Stimulated activated naive B cell treated with anti-CD40 and anti-IgM and Interleukin-4, amounts not matched to agents 10 μg/mL and 1 μg/mL and 100 μg/mL, for 72 hours (primary cell): Measurements from ENCODE around the gene MAP4.

Experiments
- ATAC-seq, 2 donors: fragments of 150-1000 bp; cut with Tn5 transposase; replicated peaks; 2 replicates each; pipeline ENCODE4 v1.10.0; 2021; ENCODE audit warnings: moderate library complexity in 1 of 2
- DNase-seq: peaks from one replicate; pipeline ENCODE4 v3.0.0; 2021
- H3K27ac Mint-ChIP-seq: one replicate; pipeline ENCODE4 v1.8.0; 2022; ENCODE audit warnings: mild to moderate bottlenecking, mixed read lengths
- H3K27me3 Mint-ChIP-seq, 2 donors: one replicate each; pipeline ENCODE4 v1.8.0; 2022; ENCODE audit warnings: mixed read lengths in 2 of 2
- H3K36me3 Mint-ChIP-seq, 2 donors: one replicate each; pipeline ENCODE4 v1.8.0; 2022; ENCODE audit warnings: mixed read lengths in 2 of 2, mild to moderate bottlenecking in 1 of 2
- H3K4me1 Mint-ChIP-seq, 2 donors: one replicate each; pipeline ENCODE4 v1.8.0; 2022; ENCODE audit warnings: mixed read lengths in 2 of 2, mild to moderate bottlenecking in 1 of 2
- H3K4me3 Mint-ChIP-seq, 2 donors: one replicate each; pipeline ENCODE4 v1.8.0; 2022; ENCODE audit warnings: mild to moderate bottlenecking in 2 of 2, mixed read lengths in 2 of 2, moderate library complexity in 1 of 2
- H3K9me3 Mint-ChIP-seq, 2 donors: one replicate each; pipeline ENCODE4 v1.8.0; 2022; ENCODE audit warnings: mixed read lengths in 2 of 2, mild to moderate bottlenecking in 1 of 2

The MAP4 gene

DNA sequence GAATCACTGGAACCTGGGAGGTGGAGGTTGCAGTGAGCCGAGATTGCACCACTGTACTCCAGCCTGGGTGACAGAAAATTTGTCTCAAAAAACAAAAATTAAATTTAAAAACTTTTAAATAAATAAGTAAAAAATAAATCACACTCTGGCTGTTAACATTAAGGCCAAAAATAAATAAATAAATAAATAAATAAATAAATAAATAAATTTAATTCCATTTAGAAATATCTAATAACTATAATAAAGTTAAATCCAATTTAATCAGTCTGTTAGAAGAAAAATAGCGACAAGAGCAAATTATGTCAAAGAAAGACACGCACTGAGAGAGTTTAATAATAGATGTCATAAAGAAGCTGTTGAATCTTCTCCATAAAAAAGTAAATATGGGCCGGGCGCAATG is 13.4 kb downstream of the MAP4 start:
- no peak for ATAC-seq
- no peaks in the 10 kb centered on the region for H3K9me3 Mint-ChIP-seq
- no peaks in the 10 kb centered on the region for H3K4me1 Mint-ChIP-seq
- H3K36me3 Mint-ChIP-seq = peaks cover 2 to 8% of the 10 kb centered on the region in 2 donors
- H3K4me3 Mint-ChIP-seq = no peak overlapping the region
- H3K27me3 Mint-ChIP-seq = no peaks in the 10 kb centered on the region
- H3K27ac Mint-ChIP-seq = no peak overlapping the region
- DNase-seq = no peak

DNA sequence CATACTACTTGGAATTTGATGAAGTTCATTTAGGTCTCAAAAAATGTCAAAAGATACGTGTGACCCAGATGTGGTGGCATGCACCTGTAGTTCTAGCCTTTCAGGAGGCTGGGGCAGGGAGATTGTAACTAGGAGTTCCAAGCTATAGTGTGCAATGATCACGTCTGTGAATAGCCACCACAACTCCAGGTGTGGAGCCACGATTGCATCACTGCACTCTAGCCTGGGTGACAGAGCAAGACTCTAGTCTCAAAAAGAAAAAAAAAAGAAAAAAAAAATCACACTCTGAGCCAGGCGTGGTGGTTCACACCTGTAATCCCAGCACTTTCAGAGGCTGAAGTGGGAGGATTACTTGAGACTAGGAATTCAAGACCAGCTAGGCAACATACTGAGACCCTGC is 14.2 kb downstream of the MAP4 start:
- Mint-ChIP-seq H3K27me3 (no peaks in the 10 kb centered on the region), H3K36me3 (peaks cover 2 to 12% of the 10 kb centered on the region in 2 donors), H3K4me3 (no peak overlapping the region)

DNA sequence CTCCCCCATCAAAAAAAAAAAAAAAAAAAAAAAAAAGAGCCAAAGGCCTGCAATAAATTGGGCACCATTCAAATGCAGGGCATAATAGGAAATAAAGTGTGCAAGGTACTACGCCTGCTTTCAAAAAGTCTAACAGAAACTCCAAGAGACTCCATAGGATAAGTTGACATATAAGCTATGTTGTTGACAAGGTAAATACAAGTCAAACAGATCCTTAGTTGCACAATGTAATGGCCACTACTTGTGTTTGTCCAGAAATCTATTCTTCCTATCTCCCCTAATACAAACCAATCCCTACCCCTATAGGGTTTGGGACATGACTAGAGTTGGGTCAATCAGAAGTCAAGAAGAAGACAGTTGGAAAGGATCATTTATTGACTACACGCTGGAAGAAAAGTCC is 16.0 kb downstream of the MAP4 start:
- Mint-ChIP-seq H3K27me3 (no peaks in the 10 kb centered on the region), H3K36me3 (peaks cover 16 to 24% of the 10 kb centered on the region in 2 donors), H3K27ac (no peak overlapping the region), H3K9me3 (no peaks in the 10 kb centered on the region), H3K4me3 (no peak overlapping the region), H3K4me1 (peaks cover 6 to 7% of the 10 kb centered on the region in 2 donors)
- DNase-seq = no peak
- no peak for ATAC-seq

More for the DNA sequence above, 14.2 kb downstream of the MAP4 start:
- H3K9me3 Mint-ChIP-seq = no peaks in the 10 kb centered on the region
- H3K4me1 Mint-ChIP-seq = peaks cover 0 to under 1% of the 10 kb centered on the region in 2 donors
- no peak overlapping the region for H3K27ac Mint-ChIP-seq
- no peak for DNase-seq
- no peak for ATAC-seq

DNA sequence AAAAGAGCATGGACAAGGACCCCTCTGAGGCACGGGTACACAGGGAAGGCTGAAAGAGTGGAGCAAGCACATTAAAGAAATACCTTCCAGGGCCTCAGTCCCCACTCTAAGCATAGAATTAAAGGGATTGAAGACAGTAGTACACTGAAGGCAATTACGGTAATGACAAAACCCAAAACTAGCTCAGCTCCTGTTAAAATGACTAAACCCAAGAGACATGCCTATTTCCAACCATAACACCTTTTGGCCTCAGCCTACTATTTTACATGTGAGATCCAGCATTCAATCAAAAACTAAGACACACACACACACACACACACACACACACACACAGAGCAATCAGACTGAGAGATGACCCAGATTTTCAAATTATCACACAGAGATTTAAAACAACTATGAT is 19.8 kb downstream of the MAP4 start:
- Mint-ChIP-seq H3K4me3 (no peak overlapping the region), H3K36me3 (peaks cover 22 to 34% of the 10 kb centered on the region in 2 donors), H3K27me3 (no peaks in the 10 kb centered on the region), H3K27ac (no peak overlapping the region), H3K9me3 (no peaks in the 10 kb centered on the region), H3K4me1 (peaks cover 6 to 7% of the 10 kb centered on the region in 2 donors)
- no peak for ATAC-seq
- no peak for DNase-seq

DNA sequence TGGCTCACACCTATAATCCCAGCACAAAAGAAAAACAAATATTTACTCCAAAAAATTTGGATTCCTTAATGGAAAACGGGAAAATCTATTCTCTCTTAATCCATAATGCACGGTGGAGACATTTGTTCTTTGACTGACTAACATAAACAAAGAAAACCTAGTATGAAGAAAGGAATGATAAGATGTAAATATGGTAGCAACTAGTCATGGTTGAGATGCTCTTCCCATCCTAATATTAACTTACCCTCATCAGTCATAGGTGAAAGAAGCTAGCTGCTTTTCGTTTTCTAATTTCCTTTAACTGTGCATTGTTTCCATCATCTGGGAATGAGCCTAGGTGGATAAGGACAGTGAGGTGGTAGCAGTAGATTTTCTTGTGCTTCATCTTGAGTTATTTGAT is 22.0 kb downstream of the MAP4 start:
- H3K36me3 Mint-ChIP-seq = peaks cover 24 to 40% of the 10 kb centered on the region in 2 donors
- no peaks in the 10 kb centered on the region for H3K27me3 Mint-ChIP-seq
- no peaks in the 10 kb centered on the region for H3K9me3 Mint-ChIP-seq
- H3K4me1 Mint-ChIP-seq = peaks cover 6 to 7% of the 10 kb centered on the region in 2 donors
- H3K4me3 Mint-ChIP-seq = no peak overlapping the region
- ATAC-seq = no peak
- H3K27ac Mint-ChIP-seq = no peak overlapping the region
- no peak for DNase-seq

DNA sequence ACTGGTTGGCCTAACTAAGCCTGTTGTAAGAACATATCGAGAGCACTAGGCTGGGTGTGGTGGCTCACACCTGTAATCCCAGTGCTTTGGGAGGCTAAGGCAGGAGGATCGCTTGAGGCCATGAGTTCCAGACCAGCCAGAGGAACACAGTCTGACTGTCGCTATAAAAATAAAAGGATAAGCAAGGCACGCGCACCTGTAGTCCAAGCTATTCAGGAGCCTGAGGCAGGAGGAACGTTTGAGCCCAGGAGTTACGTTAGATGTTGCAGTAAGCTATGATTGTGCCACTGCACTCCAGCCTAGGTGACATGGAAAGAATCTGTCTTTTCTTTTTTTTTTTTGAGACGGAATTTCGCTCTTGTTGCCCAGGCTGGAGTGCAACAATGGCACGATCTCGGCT is 24.9 kb downstream of the MAP4 start:
- ATAC-seq (no peak), DNase-seq (no peak)
- H3K27me3 Mint-ChIP-seq = no peaks in the 10 kb centered on the region
- peaks cover 0 to 7% of the 10 kb centered on the region in 2 donors for H3K4me1 Mint-ChIP-seq
- no peak overlapping the region for H3K27ac Mint-ChIP-seq
- H3K4me3 Mint-ChIP-seq = no peak overlapping the region
- no peaks in the 10 kb centered on the region for H3K9me3 Mint-ChIP-seq
- peaks cover 24 to 41% of the 10 kb centered on the region in 2 donors for H3K36me3 Mint-ChIP-seq

DNA sequence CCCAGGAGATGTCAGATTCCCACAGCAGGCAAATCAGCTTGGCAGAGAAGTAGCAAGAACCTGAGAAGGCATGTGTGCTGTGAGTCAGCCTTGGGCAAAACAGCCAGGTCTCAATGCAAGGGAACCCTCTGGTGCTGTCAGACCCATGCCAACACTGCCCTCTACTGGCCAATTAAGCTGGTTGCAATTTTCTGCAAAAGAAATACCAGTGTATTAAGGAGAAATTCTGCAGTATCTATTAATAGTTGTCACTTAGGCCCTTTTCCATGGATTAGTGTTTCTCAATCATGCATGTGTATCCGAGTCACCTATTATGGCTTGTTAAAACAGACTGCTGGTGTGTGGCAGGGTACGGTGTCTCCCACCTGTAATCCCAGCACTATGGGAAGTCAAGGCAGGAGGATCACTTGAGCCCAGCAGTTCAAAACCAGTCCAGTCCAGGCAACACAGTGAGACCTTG is 26.2 kb downstream of the MAP4 start:
- Mint-ChIP-seq H3K27me3 (no peaks in the 10 kb centered on the region), H3K36me3 (peaks cover 19 to 37% of the 10 kb centered on the region in 2 donors), H3K27ac (no peak overlapping the region), H3K4me3 (no peak overlapping the region), H3K9me3 (no peaks in the 10 kb centered on the region), H3K4me1 (peaks cover 8 to 9% of the 10 kb centered on the region in 2 donors)
- ATAC-seq (peak; percentile 96 to 97), DNase-seq (peak; percentile 39)

DNA sequence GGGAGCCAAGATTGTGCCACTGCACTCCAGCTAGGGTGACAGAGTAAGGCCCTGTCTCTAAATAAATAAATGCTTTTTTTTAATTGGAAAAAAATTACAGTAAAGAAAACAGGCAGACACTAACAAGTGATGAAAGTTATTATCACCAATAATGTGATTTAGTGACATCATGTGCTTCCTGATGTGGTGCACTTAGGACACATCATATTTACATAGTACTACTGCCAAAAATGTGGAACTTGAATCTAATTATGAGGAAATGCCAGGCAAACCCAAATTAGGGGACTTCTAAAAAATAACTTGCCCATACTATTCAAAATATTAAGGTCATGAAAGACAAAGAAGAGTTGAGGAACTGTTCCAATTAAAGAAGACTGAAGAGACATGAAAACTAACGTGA is 30.8 kb downstream of the MAP4 start:
- no peak for ATAC-seq
- H3K27ac Mint-ChIP-seq = no peak overlapping the region
- peaks cover 8 to 9% of the 10 kb centered on the region in 2 donors for H3K4me1 Mint-ChIP-seq
- no peaks in the 10 kb centered on the region for H3K9me3 Mint-ChIP-seq
- no peaks in the 10 kb centered on the region for H3K27me3 Mint-ChIP-seq
- no peak for DNase-seq
- H3K36me3 Mint-ChIP-seq = peaks cover 14 to 29% of the 10 kb centered on the region in 2 donors
- H3K4me3 Mint-ChIP-seq = no peak overlapping the region

DNA sequence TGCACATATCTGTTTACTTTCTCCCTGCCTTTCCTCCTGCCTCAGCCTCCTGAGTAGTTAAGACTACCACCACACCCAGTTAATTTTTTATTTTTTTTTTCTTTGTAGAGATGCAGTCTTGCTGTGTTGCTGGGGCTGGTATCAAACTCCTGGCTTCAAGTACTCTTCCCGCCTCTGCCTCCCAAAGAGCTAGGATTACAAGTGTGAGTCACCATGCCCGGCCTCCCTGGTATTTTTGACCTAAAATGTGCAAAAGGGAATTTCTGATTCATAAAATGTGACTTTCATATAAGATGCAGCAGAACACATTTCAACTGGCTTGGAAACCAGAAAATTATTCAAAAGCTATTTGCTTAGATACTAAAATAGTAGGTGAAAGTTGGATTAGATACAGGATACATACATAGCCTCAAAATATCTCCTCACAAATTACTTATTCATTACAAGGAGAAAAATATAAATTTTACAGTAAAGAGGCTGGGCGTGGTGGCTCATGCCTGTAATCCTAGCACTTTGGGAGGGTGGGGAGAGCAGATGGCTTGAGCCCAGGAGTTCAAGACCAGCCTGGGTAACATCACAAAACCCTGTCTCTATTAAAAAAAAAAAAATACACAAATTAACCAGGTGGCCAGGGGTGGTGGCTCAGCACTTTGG is 32.0 kb downstream of the MAP4 start:
- Mint-ChIP-seq H3K36me3 (peaks cover 11 to 22% of the 10 kb centered on the region in 2 donors), H3K27me3 (no peaks in the 10 kb centered on the region), H3K4me3 (no peak overlapping the region), H3K4me1 (peaks cover 8 to 9% of the 10 kb centered on the region in 2 donors), H3K27ac (no peak overlapping the region), H3K9me3 (no peaks in the 10 kb centered on the region)
- DNase-seq (no peak), ATAC-seq (no peak)

DNA sequence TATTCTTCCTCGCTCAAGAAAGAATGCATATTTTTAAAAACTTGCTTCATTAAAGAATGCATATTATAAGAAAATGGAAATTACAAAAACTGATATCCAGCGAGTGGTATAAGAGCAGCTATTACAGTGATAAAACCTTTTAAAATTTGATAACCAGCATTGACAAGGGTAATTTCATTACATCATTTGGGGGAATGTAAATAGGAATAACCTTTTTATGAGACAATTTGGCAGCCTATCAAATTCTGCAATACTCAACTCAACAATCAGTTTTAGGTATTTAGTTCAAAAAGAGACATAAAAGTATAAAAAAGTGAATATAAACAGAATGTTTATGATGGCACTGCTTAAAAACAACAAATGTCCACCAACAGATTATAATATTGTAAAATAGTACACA is 35.4 kb downstream of the MAP4 start:
- H3K4me3 Mint-ChIP-seq = no peak overlapping the region
- H3K9me3 Mint-ChIP-seq = no peaks in the 10 kb centered on the region
- no peaks in the 10 kb centered on the region for H3K27me3 Mint-ChIP-seq
- DNase-seq (no peak), ATAC-seq (no peak)
- H3K4me1 Mint-ChIP-seq = peaks cover 11 to 28% of the 10 kb centered on the region in 2 donors
- no peak overlapping the region for H3K27ac Mint-ChIP-seq
- H3K36me3 Mint-ChIP-seq = peaks cover 8 to 11% of the 10 kb centered on the region in 2 donors

DNA sequence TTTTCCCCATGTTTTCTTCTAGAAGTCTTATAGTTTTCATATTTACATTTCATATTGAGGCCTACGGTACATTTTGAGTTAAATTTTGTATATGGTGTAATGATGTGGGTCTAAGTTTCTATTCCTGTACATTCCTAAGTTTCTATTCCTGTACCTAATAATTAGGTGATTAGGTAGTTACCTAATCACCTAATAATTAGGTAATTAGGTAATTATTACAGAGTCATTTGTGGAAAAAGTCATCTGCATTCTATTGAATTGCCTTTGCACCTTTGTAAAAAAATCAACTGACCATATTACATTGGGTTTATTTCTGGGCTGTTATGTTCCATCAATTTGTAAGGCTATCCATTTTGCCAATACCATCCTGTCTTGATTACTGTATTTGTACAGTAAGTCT is 37.1 kb downstream of the MAP4 start:
- Mint-ChIP-seq H3K27ac (no peak overlapping the region), H3K27me3 (no peaks in the 10 kb centered on the region), H3K36me3 (peaks cover 11% of the 10 kb centered on the region in 2 donors), H3K4me1 (peaks cover 12 to 33% of the 10 kb centered on the region in 2 donors), H3K4me3 (no peak overlapping the region), H3K9me3 (no peaks in the 10 kb centered on the region)
- DNase-seq (no peak), ATAC-seq (no peak)

DNA sequence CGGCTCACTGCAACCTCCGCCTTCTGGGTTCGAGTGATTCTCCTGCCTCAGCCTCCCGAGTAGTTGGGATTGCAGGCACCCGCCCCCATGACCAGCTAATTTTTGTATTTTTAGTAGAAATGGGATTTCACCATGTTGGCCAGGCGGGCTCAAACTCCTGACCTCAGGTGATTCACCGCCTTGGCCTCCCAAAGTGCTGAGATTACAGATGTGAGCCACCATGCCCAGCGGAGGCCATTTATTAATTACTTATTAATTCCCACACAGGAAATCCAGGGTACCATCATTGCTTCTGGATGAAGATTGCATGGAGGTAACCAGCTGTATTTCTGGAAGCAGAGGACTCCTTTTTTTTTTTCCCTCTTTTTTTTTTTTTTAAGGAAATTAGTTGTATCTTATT is 37.8 kb downstream of the MAP4 start:
- no peaks in the 10 kb centered on the region for H3K27me3 Mint-ChIP-seq
- no peak overlapping the region for H3K27ac Mint-ChIP-seq
- H3K4me1 Mint-ChIP-seq = peaks cover 12 to 33% of the 10 kb centered on the region in 2 donors
- H3K4me3 Mint-ChIP-seq = no peak overlapping the region
- ATAC-seq = no peak
- DNase-seq = no peak
- H3K36me3 Mint-ChIP-seq = peaks cover 9 to 11% of the 10 kb centered on the region in 2 donors
- no peaks in the 10 kb centered on the region for H3K9me3 Mint-ChIP-seq

DNA sequence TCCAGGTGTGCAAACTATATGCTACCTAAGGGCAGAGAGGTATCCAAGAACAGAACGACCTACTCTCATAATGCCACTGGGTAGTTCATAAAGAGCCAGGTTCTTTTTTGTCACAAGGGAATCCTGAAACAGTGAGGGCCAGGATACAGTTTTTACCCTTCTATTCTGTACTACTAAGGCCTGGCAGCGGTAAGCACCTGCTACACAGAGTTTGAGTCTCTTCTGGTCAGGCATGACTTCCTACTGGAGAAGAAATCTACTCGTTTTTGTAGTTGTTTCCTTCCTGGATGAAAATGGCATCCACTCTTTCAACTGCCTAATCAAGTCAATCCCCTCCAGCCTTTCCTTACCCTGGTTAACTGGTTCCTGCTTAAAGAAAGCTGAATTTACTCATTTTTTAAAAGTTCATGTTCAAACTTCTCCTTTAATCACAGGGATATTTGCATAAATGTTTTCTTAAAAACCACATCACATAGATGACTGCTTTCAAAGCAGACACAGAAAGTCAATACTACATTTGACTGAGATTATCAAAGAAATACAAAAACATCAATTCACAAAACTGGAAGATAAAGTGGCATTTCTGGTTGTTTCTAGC is 40.0 kb downstream of the MAP4 start:
- Mint-ChIP-seq H3K4me3 (peak overlapping the region in 1 of 2 donors; percentile 54), H3K36me3 (peaks cover 9 to 10% of the 10 kb centered on the region in 2 donors), H3K27ac (peak overlapping the region; percentile 6), H3K4me1 (peaks cover 12 to 33% of the 10 kb centered on the region in 2 donors), H3K9me3 (no peaks in the 10 kb centered on the region), H3K27me3 (no peaks in the 10 kb centered on the region)
- no peak for DNase-seq
- peak; percentile 91 to 93 for ATAC-seq

DNA sequence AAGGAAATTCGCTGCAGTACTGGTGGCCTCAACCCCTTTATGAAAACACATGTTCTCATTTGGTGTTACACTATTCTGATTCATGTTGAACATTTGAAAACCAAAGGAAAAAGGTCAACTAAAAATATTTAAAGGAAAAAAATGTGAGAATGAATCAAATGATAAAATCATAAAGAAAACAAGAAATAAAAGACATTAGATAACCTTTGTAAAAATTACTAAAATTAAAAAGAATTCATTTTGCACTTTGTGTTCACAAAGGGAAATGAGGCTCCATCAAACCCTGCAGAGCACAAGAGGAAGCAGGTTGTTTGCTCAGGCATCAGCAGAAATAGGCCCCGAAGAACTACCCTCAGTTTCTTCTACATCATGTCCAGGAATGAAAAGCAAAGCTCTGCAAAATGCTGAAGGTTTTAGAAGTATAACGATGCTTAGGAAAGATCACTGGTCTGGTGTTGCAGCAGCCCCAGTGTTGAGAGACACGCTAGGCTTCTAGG is 41.2 kb downstream of the MAP4 start:
- no peak for ATAC-seq
- Mint-ChIP-seq H3K4me3 (peak overlapping the region; percentile 31 to 37), H3K4me1 (peaks cover 12 to 34% of the 10 kb centered on the region in 2 donors), H3K9me3 (no peaks in the 10 kb centered on the region), H3K36me3 (peaks cover 9 to 10% of the 10 kb centered on the region in 2 donors), H3K27me3 (no peaks in the 10 kb centered on the region), H3K27ac (peak overlapping the region; percentile 32)
- no peak for DNase-seq

DNA sequence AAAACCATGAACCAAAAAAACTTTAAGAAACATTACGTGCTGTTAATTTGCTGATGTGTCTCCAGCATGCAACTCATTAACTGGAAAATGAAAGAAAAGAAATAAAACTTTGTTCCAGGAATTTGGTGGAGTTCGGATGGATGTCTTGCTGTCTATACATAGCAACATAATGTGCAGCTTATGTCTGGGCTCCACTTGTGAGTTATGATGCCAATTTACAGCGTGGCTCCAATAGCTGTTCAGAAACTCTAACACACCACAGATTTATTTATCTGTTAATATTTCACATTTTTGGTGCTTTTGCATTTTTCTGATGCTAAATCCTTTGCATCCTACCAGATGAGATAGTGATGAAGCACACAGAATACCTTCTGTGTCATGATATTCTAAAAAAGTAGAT is 45.1 kb downstream of the MAP4 start:
- Mint-ChIP-seq H3K36me3 (peaks cover 10 to 14% of the 10 kb centered on the region in 2 donors), H3K4me3 (no peak overlapping the region), H3K9me3 (no peaks in the 10 kb centered on the region), H3K27ac (no peak overlapping the region), H3K27me3 (no peaks in the 10 kb centered on the region), H3K4me1 (peaks cover 9 to 22% of the 10 kb centered on the region in 2 donors)
- DNase-seq (no peak), ATAC-seq (no peak)
